OCI-LY3 (cell line): ENCODE results near the gene MAPKAPK2.

ENCODE experiments used
- H2AFZ ChIP-seq: fragments of 200-600, 300-600 bp; shearing (Covaris generic); 2 replicates; pipeline ENCODE4 v1.6.0; 2014; ENCODE audit warnings: antibody characterized with exemption, low read depth, low read length
- H3K27ac ChIP-seq: fragments of 200-600, 300-600 bp; sonication (generic); 2 replicates; pipeline ENCODE4 v1.5.1; 2014; ENCODE audit warnings: mild to moderate bottlenecking, low read length, moderate library complexity, mixed read lengths
- H3K27me3 ChIP-seq: fragments of 200-600, 300-600 bp; sonication (generic); 2 replicates; pipeline ENCODE4 v1.6.1; 2014; ENCODE audit warnings: low read depth, low read length, mixed read lengths
- H3K36me3 ChIP-seq: fragments of 200-600, 300-600 bp; sonication (generic); replicated peaks from 2 replicates; pipeline ENCODE3; 2014; ENCODE audit warnings: low read depth, low read length, mixed read lengths
- H3K4me1 ChIP-seq: fragments of 300-600, 200-600 bp; sonication (generic); 2 replicates; pipeline ENCODE4 v1.6.1; 2014; ENCODE audit warnings: low read length, mixed read lengths
- H3K4me2 ChIP-seq: fragments of 200-600, 300-600 bp; sonication (generic); 2 replicates; pipeline ENCODE4 v1.6.1; 2014; ENCODE audit warnings: low read length, mixed read lengths
- H3K4me3 ChIP-seq: fragments of 300-600, 200-600 bp; sonication (generic); 2 replicates; pipeline ENCODE4 v1.5.1; 2014; ENCODE audit warnings: antibody characterized with exemption, mild to moderate bottlenecking, low read length, moderate library complexity
- H3K79me2 ChIP-seq: fragments of 300-600, 200-600 bp; shearing (Covaris generic); 2 replicates; pipeline ENCODE4 v1.6.1; 2014; ENCODE audit warnings: mild to moderate bottlenecking, low read length, mixed read lengths
- H3K9ac ChIP-seq: fragments of 300-600, 200-600 bp; shearing (Covaris generic); 2 replicates; pipeline ENCODE4 v1.6.0; 2014; ENCODE audit warnings: mild to moderate bottlenecking, low read length, moderate library complexity
- H3K9me3 ChIP-seq: fragments of 200-600, 300-600 bp; shearing (Covaris generic); 2 replicates; pipeline ENCODE4 v1.6.1; 2014; ENCODE audit warnings: low read length, mixed read lengths; ENCODE audit not compliant: insufficient read depth
- H4K20me1 ChIP-seq: fragments of 200-600, 300-600 bp; sonication (generic); 2 replicates; pipeline ENCODE4 v1.6.1; 2016; ENCODE audit warnings: low read length, mixed read lengths; ENCODE audit not compliant: insufficient read depth
- CTCF ChIP-seq: fragments of 200-600, 300-600 bp; sonication (generic); IDR thresholded peaks from 2 replicates; pipeline ENCODE4 v1.5.1; 2014; ENCODE audit warnings: antibody characterized with exemption, low read length, low read depth
- EZH2phosphoT487 ChIP-seq: fragments of 200-600 bp; shearing (Covaris generic); IDR thresholded peaks from 2 replicates; pipeline ENCODE4 v1.6.1; 2018; ENCODE audit warnings: antibody characterized with exemption, mixed run types, low read depth

The MAPKAPK2 gene

GRCh38 chr1:206695733-206696132, 11.0 kb downstream of the MAPKAPK2 start:
- Histone ChIP-seq H3K36me3 (peaks cover 44% of the 10 kb centered on the region), H3K27me3 (no peaks in the 10 kb centered on the region), H2AFZ (no peak overlapping the region), H3K9me3 (no peaks in the 10 kb centered on the region), H3K27ac (no peak overlapping the region), H3K4me2 (no peak overlapping the region), H3K4me3 (no peak overlapping the region), H3K4me1 (peaks cover 14% of the 10 kb centered on the region), H3K9ac (no peak overlapping the region), H4K20me1 (peaks cover 98% of the 10 kb centered on the region), H3K79me2 (peaks cover 96% of the 10 kb centered on the region)
- TF ChIP-seq CTCF (no peak), EZH2phosphoT487 (no peak)

- H2AFZ ChIP-seq, result no peak overlapping the region
- peaks cover 98% of the 10 kb centered on the region for H4K20me1 ChIP-seq
- peaks cover 44% of the 10 kb centered on the region for H3K36me3 ChIP-seq
- H3K4me3 ChIP-seq, result no peak overlapping the region
- TF ChIP-seq CTCF, result no peak
- TF ChIP-seq EZH2phosphoT487, result no peak
- H3K79me2 ChIP-seq, result peaks cover 96% of the 10 kb centered on the region
- H3K4me2 ChIP-seq, result no peak overlapping the region
- H3K9ac ChIP-seq, result no peak overlapping the region
- H3K4me1 ChIP-seq, result peaks cover 14% of the 10 kb centered on the region
- H3K27me3 ChIP-seq, result no peaks in the 10 kb centered on the region
- no peak overlapping the region for H3K27ac ChIP-seq
- H3K9me3 ChIP-seq, result no peaks in the 10 kb centered on the region
Measured at GRCh38 chr1:206696812-206697585, 12.3 kb downstream of the MAPKAPK2 start.

GRCh38 chr1:206698011-206698410, 13.3 kb downstream of the MAPKAPK2 start:
- H3K27ac ChIP-seq, result no peak overlapping the region
- H3K36me3 ChIP-seq, result peaks cover 44% of the 10 kb centered on the region
- peaks cover 96% of the 10 kb centered on the region for H3K79me2 ChIP-seq
- no peak overlapping the region for H2AFZ ChIP-seq
- no peaks in the 10 kb centered on the region for H3K9me3 ChIP-seq
- no peak overlapping the region for H3K4me3 ChIP-seq
- H4K20me1 ChIP-seq, result peaks cover 98% of the 10 kb centered on the region
- no peak overlapping the region for H3K9ac ChIP-seq
- H3K27me3 ChIP-seq, result no peaks in the 10 kb centered on the region
- TF ChIP-seq CTCF (no peak), EZH2phosphoT487 (no peak)
- peaks cover 20% of the 10 kb centered on the region for H3K4me1 ChIP-seq
- no peak overlapping the region for H3K4me2 ChIP-seq

- H3K9me3 ChIP-seq, result no peaks in the 10 kb centered on the region
- peaks cover 96% of the 10 kb centered on the region for H3K79me2 ChIP-seq
- no peak overlapping the region for H2AFZ ChIP-seq
- no peak overlapping the region for H3K27ac ChIP-seq
- H3K27me3 ChIP-seq, result no peaks in the 10 kb centered on the region
- H3K4me2 ChIP-seq, result no peak overlapping the region
- peaks cover 31% of the 10 kb centered on the region for H3K4me1 ChIP-seq
- H3K9ac ChIP-seq, result no peak overlapping the region
- TF ChIP-seq CTCF, result no peak
- no peak for TF ChIP-seq EZH2phosphoT487
- peaks cover 35% of the 10 kb centered on the region for H3K36me3 ChIP-seq
- H4K20me1 ChIP-seq, result peaks cover 98% of the 10 kb centered on the region
- H3K4me3 ChIP-seq, result no peak overlapping the region
Measured at GRCh38 chr1:206699000-206699586, 14.4 kb downstream of the MAPKAPK2 start.
